GM12865 (cell line): ENCODE measurements around the gene PRKD1.

Source experiments
- DNase-seq: peaks from one replicate; pipeline ENCODE4 v3.0.0; 2010; ENCODE audit warnings: low read depth
- H3K4me3 ChIP-seq: 2 replicates; pipeline ENCODE4 v1.5.1; 2011; ENCODE audit warnings: mild to moderate bottlenecking, low read depth, low read length, control low read depth
- TF ChIP-seq, protein P1 (sequence below): IDR thresholded peaks from 2 replicates; pipeline ENCODE4 v1.5.1; 2011; ENCODE audit warnings: low read length, control low read depth, low read depth, inconsistent platforms; ENCODE audit not compliant: insufficient read depth; ENCODE audit errors: missing control alignments

PRKD1 gene

DNA sequence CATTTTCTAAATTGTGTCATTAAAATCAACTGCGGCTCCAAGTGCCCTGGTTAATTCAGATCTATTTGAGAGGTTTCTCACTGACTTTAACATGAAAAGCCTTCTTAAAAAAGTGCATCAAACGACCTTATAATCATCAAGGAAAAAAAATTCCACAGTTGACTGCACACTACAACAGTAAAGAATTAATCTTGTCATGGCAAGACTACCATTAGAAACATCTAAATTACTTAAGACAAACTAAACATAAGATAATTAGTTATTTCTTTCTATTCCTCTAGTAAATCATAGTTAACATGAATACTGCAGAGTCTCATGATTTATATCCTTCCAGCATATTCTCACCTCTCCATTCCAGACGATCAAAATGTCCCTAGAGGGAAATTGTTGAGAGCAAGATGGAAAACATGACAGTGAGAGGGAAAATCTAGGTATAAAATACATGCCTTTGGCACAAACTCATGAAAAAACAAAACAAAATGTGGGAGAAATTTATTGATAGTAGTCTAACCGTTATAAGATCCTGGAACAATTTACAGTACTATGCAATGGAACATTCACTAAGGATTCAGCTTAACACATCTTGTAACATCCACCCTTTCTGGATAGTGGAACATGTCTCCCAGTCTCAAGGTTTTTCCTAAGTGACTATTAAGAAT is 112.5 kb downstream of the PRKD1 start:
- H3K4me3 ChIP-seq = no peak overlapping the region
- TF ChIP-seq, protein P1, sequence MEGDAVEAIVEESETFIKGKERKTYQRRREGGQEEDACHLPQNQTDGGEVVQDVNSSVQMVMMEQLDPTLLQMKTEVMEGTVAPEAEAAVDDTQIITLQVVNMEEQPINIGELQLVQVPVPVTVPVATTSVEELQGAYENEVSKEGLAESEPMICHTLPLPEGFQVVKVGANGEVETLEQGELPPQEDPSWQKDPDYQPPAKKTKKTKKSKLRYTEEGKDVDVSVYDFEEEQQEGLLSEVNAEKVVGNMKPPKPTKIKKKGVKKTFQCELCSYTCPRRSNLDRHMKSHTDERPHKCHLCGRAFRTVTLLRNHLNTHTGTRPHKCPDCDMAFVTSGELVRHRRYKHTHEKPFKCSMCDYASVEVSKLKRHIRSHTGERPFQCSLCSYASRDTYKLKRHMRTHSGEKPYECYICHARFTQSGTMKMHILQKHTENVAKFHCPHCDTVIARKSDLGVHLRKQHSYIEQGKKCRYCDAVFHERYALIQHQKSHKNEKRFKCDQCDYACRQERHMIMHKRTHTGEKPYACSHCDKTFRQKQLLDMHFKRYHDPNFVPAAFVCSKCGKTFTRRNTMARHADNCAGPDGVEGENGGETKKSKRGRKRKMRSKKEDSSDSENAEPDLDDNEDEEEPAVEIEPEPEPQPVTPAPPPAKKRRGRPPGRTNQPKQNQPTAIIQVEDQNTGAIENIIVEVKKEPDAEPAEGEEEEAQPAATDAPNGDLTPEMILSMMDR = no peak
- no peak for DNase-seq

DNA sequence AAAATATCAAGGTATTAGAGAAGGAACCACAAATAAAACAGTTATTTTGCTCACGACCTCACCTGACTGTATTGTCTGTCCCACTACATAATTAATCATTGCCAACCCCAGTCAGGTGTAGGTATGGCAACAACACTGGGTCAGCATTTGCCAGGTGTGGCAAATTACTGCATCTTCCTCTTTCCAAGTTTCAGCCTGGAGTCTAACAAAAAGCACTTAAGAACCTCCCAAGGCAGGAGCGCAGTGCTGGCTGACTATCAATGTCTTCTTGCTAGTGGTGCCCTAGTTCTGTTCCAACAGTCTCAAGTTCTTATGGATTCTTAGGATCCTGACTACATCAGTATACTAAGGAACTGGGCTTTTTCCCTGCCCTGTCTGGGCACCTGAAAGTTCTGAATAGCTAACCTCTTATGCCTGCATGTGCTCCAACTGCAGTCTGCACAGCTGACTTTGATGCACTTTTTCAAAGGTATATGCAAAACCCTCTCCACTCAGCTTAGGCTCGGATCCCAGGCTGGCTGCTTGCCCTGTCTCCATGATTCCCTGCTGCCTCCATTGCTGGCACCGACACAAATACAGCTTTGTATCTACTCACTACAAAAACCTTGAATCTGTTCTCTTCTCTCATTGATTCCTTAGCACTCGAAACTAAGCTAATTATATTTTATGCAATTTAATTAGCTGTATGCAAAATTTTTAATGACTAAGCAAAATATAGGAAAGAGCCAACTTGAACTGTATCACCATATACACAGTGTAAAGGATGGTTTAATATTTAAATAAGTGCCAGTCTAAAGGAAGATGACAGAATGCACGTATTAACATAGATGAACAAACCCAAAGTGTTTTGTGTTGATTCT is 113.3 kb downstream of the PRKD1 start:
- TF ChIP-seq, protein P1 = no peak
- no peak overlapping the region for H3K4me3 ChIP-seq
- no peak for DNase-seq

DNA sequence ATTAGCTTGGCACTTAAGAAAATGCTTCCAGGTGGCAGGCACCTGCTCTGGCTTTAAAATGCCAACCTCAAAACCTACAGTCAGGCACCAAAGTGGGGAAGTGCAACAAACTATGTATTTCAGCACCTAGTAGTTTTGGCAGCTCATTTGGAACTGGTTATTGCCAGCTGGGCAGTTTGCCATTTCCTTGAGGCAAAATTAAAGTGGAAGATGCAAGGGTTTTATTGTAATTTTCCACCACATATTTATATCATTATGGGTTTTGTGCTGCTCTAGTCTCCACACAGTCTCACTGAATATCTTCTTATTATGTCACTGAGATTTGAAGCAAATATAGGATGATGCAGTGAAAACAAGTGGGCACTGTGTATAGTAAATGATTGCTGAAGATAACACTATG is 117.0 kb downstream of the PRKD1 start:
- H3K4me3 ChIP-seq = no peak overlapping the region
- no peak for DNase-seq
- TF ChIP-seq, protein P1 = no peak

DNA sequence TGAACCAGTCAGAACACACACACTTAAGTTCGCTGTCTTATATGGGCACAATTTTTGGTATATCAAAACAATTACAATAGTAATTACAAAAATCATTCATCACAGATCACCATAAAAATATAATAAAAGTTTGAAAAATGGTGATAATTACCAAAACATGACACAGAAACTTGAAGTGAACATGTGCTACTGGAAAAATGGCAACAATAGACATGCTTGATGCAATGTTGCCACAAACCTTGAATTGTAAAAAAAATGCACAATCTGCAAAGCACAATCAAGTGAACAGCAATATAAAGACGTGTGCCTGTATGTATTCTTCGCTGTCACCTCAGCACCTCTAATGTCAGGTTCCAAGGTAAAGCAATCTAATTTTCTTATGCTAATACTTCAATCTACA is 117.6 kb downstream of the PRKD1 start:
- TF ChIP-seq, protein P1 = no peak
- no peak for DNase-seq
- H3K4me3 ChIP-seq = no peak overlapping the region

DNA sequence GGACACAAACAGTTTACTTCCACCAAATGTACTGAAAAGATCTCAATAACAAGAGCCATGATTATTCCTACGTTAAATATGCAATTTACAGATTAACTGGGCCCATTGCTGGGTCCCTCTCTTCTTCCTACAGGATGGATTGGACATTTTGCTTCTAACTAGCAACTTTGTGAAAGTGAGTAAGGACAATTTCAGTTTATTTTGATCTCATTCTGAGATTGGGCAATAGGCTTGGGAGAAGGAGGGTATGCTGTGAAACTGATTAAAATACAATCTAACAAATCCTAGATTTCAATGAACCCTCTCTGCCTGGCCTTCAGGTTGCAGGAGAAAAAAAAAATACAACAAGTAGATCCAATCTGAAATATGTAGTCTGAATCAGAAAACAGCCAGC is 121.5 kb downstream of the PRKD1 start:
- no peak overlapping the region for H3K4me3 ChIP-seq
- no peak for DNase-seq
- TF ChIP-seq, protein P1 = no peak

DNA sequence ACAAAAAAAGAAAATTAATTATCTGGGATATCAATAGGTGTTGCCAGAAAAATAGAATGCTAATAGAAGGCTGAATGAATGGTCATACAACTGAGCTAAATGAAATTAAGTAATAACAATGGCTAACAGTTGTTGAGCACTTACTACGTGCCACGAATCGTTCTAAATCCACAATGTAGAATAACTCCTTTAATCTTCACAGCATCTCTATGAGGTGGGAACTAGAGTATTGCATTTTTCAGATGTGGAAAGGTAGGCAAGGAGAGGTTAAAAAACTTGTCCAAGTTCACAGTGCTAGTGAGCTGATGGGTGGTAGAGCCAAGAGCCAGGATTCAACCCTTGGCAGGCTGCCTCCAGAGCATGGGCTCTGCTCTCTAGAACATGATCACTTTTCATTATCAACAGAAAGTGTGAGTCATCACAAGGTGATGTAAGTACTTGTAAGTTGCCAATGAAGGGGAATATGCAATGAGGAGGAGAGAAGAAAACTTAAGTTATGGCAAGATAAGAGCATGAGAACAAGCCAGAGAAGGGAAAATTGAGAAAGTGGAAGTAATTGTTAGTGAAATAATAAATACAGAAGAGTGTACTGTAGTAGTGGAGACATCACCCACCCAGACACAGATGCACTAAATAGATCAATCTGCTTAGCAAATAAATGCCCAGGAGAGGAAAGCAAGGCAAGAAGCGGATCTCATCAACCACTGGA is 122.1 kb downstream of the PRKD1 start:
- TF ChIP-seq, protein P1 = no peak
- no peak for DNase-seq
- H3K4me3 ChIP-seq = no peak overlapping the region
